Left cardiac atrium (tissue), 4 donors: ENCODE measurements around the gene RNF5. TPM values are rescaled to one million over a fixed set of nuclear protein-coding genes. Genes with fewer than 3 reads are reported as not detected.
"Not testable (repeated sequence)": the region's sequence is repeated elsewhere in the genome, so short reads cannot be mapped to it uniquely, and the experiment has no call there.

Experiments used
- ATAC-seq, 2 donors: fragments of 200-7000 bp; cut with Tn5 transposase; one replicate each; pipeline ENCODE4 v1.9.1; 2020; ENCODE audit warnings: mild to moderate bottlenecking in 2 of 2, moderate library complexity in 2 of 2
- DNase-seq: peaks from one replicate; pipeline ENCODE4 v3.0.0-alpha.2; 2020
- intact Hi-C, 2 donors: fragments of 100-400 bp; cut with DNase I; formaldehyde crosslinking; loops; one replicate each; pipeline versions ENCODE4 v1.14.1 to v1.15.1; 2022 to 2023
- total RNA-seq, 2 donors: library from RNA; stranded (reverse); fragmentation: NEBNext Ultra II Directional; extraction: Animal tissue kit (Norgen Biotek cat#: 25700); gene quantifications; one replicate each; pipeline ENCODE4 v1.2.1, GENCODE V29; 2021
- donor health status: DM: no; HTN: yes; CAD: no.
- donor health status: DM: no; HTN: yes; CAD: no; lungs with severe emphysema.
- donor health status: DM: yes; HTN: yes; CAD: no.
- donor health status: Dilated cardiomyopathy.

Gene RNF5
- total RNA-seq, 2 donors from 2014 or later, result 73.0 to 77.9 TPM

GRCh38 chr6:32171234-32171633 is 7.0 kb upstream of the RNF5 start:
- intact Hi-C loops, result no loop called here
- no peak for ATAC-seq
- no peak for DNase-seq

DNA sequence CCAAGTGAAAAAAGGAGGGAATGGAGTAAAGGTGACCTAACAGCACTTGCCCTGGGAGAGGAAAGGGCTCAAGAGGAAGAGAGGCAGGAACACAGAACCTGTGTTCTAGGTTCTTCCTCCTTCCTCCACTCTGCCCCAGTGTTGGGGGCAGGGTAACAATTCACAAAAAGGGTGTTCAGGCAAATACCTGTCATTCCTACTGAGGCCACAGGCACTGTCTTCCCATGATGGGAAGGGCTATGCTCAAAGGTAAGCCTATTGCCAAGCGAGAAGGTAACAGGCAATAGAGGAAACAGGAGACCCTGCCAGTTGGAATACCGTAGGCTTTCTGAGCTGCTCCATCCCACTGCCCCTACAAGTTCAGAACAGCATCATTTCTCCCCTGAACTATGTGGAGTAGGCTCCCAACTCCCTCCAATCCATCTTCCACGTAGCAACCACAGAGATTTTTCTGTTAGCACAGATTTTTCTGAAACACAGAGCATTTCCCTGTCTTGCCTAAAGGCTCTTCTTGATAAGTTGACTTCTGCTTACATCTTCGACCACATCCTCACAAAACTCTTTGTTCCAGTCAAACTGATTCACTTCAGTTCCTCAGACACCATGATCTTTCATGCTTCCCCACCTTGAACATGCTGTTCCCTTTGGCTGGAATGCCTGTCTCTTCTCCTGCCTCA is 5.0 kb upstream of the RNF5 start:
- ATAC-seq, result no peak
- intact Hi-C loops, result no loop called here
- DNase-seq, result no peak

DNA sequence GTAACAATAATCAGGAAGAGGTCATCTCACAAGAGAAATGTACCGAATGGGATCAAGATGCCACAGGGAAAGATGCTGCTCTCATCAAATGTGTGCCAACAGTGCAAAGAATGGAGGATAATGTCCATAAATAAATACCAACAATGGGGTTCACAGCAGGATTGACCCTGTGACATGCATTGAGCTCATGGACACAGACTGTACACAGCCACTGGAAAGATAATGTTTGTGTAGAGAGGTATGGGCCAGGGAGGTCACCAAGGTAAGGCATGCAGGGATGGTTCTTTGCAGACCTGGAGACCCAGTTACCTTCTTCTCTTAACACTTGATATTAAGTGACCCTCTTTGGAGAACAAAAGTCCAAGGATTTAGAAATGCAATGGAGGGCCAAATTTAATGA is 3.8 kb upstream of the RNF5 start:
- no peak for ATAC-seq
- DNase-seq, result no peak
- intact Hi-C loops, result no loop called here

DNA sequence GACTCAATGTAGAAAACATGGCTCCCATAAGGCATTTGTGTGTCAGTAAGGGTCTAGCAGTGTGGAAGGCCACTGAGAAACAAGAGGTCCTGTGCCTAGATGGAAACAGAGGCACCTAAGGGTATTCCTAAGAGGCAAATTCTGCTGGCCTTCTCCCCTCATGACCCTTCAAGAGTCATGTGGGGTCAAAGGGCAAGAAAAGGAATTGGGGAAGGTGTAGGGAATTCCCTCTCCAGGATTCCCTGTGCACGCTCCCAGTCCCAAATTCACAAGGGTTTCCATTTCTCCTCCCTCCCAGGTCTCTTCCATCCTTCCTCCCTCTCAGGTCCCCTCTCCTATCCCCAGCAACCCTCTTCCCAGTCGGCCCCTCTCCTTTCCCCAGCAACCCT is 2.9 kb upstream of the RNF5 start:
- intact Hi-C loops, result no loop called here
- DNase-seq (no peak), ATAC-seq (no peak)

DNA sequence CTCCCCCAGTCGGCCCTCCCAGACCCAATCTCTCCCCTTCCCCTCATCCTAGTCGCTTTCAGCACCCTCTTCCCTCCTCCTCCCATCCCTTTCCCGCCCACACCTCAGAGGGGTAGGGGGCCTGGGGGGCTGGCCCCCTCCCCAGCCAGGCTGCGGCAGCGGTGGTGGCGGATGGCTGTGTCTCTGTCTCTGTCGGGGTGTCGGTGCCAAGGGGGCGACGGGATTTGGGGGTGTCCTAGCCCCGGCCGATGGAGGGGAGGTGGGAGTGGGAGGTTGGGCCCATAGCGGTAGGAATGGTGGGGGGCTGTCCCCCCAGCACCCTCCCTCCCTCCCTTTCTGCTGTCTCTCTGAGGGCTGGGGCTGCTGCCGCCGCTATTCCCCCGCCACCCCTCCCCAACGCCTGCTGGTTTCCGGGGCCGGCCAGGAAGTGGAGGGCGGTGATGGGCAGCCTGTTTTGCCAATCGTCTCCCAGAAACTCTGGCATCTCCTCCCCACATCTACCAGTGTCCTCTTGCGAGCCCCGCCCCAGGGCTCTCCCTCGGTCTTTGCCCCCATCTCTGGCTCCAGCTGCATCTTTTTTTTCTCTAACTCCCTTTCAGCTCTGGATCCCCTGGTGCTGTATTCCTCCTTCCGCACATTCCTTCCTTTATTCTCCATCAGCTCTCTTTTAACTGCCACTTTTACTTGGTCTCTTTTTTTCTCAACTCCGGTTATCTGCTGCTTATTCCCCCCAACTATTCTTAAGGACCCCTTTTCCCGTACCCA is 2.3 kb upstream of the RNF5 start, which contains the start of gene AGPAT1:
TSS of gene AGPAT1 (minus strand) at position 374 of the 765 bp plus-strand sequence. CDS start 4,588 bp downstream, outside the sequence.
- DNase-seq (peak; percentile 97), ATAC-seq (peak; percentile 73 to 78)
- intact Hi-C loops, result no loop called here

DNA sequence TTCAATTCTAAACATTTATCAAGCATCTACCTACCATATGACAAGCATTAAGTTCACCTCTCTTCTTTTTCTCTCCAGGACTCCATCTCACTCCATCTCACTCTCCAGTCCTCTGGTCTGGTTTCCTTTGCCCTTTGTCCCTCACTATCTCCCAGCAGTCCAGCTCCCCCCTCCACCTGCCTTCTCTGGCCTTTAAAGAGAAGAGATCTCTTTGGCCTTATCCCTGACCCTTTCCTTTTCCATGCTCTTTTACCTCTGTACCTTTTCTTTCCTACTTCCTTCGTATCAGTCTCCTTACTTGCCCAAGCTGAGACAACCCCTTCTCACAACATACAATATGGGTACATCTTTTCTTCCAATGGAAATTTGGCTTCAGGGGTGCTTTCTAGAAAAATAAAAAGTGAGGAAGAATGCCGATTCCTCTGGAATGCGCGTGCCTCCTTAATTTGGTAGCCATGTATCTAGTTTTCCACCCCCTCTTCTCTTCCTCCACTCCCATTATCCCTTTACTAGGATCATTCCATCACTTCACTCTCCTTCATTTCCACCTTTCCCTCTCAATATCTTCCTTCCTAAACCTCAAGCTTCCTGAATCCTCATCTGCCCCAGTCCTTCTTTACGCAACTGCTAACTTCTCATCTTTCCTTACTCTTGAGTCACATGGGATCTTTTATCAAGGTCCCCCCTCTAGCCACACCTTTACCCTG is 1.6 kb upstream of the RNF5 start:
- intact Hi-C loops, result no loop called here
- ATAC-seq, result peak in 1 of 2 donors; percentile 1
- DNase-seq, result no peak

DNA sequence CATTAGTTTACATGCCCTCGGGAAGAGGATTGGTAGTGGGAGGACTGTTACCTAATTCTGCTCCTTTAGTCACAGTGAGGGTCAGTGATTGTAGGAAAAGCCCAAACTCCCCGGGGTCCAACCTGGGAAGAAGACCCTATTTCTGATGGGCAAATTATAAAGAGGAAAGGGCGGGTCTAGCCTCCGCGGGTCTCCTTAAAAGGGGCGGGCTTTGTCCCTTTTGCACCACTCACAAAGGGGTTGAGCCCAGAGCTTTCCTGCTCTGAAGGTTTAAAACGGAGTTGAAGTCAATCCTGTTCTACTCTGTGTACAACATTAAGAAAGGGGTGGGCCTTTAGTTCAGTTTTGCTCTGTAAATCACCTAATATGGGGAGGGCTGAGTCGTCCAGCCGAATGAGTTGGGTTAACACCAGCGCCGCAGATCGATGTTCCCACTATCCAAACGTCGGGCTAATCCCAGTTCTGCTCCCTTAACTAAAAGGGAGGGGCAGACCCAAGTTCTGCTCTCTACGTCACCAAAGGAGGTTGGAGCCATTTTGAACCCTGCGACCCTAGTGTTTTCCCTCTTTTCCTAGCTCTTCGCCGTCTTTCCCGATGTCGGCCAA is 920 bp upstream of the RNF5 start:
- no peak for DNase-seq
- intact Hi-C loops, result no loop called here

DNA sequence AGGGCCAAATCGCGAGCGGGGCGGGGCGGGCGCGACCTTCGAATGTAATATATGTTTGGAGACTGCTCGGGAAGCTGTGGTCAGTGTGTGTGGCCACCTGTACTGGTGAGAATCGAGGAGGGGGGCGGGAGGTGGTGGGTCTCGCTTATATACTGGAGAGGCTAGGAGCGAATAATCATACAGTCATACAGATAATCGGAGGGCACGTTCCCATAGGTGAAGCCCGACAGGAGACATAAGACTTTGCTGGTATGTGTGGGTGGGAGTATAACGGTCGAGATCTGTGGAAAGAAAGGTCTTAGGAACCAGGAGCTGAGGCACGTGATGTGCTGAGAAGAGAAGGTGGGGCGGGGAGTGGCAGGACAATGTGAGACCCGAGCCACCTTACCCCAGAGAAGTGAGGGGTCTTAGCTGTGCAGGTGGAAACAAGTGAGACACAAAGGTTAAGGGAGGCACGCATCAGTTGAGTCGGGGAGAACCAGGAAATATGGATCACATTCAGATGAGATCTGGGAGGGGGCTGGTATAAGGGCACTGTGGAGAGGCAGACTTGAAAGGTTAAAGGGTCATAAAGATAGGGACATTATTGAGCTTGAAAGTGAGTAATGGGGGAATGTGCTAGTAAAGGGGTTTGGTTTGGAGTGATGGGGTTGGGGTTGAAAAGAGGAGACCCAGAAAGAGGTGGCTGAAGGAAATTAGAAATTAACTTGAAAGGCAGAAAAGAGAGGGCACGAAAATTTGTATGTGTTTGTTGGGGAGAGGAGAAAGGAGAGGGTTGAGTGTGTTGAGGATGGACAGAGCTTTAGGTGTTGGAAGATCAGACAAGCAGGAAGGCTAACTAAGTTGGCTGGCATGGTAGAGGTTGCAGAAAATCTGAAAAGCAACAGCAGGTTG is 589 bp downstream of the RNF5 start:
- no peak for ATAC-seq
- DNase-seq, result no peak
- intact Hi-C loops, result no loop called here

More for the DNA sequence above, 920 bp upstream of the RNF5 start:
- ATAC-seq, result peak; percentile 13 to 22

- no peak for ATAC-seq
- intact Hi-C loops, result no loop called here
- no peak for DNase-seq
These were observed 1.7 kb downstream of the RNF5 start for GRCh38 chr6:32179766-32180405.

- no peak for DNase-seq
- intact Hi-C loops, result no loop called here
- no peak for ATAC-seq
These were observed 3.0 kb downstream of the RNF5 start for GRCh38 chr6:32181148-32181702.

- DNase-seq (no peak), ATAC-seq (no peak)
- intact Hi-C loops, result no loop called here
These were observed 3.8 kb downstream of the RNF5 start for GRCh38 chr6:32181915-32182529.

GRCh38 chr6:32182555-32182981 is 4.4 kb downstream of the RNF5 start:
- ATAC-seq (no peak), DNase-seq (no peak)
- intact Hi-C loops, result no loop called here

DNA sequence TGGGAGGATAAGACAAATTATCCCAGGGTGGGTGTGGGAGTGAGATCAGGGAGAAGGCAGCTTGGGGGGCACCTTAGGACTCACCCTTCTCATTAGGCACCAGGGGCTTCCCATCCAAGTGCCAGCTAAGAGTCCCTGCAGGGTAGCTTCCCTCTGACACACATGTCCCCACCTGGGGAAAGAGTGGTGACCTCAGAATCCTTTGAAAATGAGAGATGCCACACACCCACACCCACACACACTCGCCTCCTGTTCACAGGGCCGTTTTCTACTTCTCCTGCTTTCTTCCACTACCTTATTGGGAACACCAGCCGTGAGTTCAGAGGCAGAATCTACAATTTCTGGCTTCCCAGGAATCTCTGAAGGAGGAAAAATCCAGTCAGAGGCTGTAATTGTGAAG is 4.8 kb downstream of the RNF5 start:
- DNase-seq, result no peak
- intact Hi-C loops, result no loop called here
- no peak for ATAC-seq

GRCh38 chr6:32183483-32184083 is 5.4 kb downstream of the RNF5 start:
- DNase-seq (no peak), ATAC-seq (no peak)

GRCh38 chr6:32184084-32184640 is 6.0 kb downstream of the RNF5 start, which contains the start of gene AGER:
TSS of gene AGER (minus strand) at chr6:32184253. CDS start at chr6:32184222, 31 bp downstream.
- ATAC-seq (no peak), DNase-seq (no peak)
- intact Hi-C loops, result no loop called here

More at GRCh38 chr6:32183483-32184083, 5.4 kb downstream of the RNF5 start:
- intact Hi-C loops, result no loop called here

DNA sequence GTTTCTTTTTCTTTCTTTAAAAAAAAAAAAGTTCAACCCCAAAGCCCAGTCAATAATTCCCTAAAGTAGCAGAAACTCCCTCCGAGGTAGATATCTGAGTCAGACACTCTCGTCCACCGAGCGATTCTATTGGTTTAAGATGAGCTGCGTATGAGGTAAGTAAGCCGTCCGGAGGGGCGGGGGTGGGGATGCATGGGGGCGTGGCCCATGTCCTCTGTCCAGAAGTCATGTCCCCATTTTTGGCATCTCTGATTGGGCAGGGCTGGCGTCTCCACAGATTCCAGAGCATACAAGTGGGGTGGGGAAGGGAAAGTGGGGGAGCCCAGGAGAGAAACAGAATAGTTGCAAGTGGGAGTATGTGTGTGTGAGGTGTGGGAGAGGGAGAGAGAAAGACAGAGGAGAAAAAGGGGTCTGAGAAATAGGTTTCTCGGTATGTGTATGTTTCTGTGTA is 7.5 kb downstream of the RNF5 start:
- ATAC-seq (peak; percentile 59 to 68), DNase-seq (peak; percentile 90)
- intact Hi-C loops, result not testable (repeated sequence)
